ENCODE data around the gene TLR9. TPM values are rescaled to one million over a fixed set of nuclear protein-coding genes. Genes with fewer than 3 reads are reported as not detected.

Gene TLR9
- total RNA-seq, 6 experiments from 2014 or later, result not detected

DNA sequence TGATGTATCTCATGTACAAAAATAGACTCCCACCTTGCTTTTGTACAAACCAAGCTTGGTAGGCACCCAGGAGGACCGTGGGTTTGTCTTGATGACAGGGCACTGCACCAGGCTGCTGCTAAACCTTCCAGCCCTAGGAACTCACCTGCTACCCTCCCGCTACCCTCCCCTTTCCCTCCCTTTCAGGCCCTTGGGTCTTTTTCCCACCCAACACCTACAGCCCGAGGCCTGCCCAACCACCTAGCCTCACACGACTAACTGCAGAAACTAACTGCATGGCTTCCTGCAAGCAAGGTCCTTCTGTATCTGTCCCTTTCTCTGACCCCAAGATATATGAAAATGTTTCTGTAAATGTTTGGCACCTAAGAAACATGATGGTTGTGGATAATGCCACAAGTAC, 31.2 kb upstream of the TLR9 start:
- no peak overlapping the region for H3K4me3 Mint-ChIP-seq
- H3K27ac Mint-ChIP-seq, result no peak overlapping the region
- peaks cover 8% of the 10 kb centered on the region for H3K4me1 Mint-ChIP-seq (ENCODE audit: low read depth)
- H3K27me3 Mint-ChIP-seq (ENCODE audit: insufficient read depth), result peaks cover 2% of the 10 kb centered on the region; the same call in 1 of the 2 replicates
- no peaks in the 10 kb centered on the region for H3K9me3 Mint-ChIP-seq
- DNase-seq, result no peak
- TF ChIP-seq, protein P1, sequence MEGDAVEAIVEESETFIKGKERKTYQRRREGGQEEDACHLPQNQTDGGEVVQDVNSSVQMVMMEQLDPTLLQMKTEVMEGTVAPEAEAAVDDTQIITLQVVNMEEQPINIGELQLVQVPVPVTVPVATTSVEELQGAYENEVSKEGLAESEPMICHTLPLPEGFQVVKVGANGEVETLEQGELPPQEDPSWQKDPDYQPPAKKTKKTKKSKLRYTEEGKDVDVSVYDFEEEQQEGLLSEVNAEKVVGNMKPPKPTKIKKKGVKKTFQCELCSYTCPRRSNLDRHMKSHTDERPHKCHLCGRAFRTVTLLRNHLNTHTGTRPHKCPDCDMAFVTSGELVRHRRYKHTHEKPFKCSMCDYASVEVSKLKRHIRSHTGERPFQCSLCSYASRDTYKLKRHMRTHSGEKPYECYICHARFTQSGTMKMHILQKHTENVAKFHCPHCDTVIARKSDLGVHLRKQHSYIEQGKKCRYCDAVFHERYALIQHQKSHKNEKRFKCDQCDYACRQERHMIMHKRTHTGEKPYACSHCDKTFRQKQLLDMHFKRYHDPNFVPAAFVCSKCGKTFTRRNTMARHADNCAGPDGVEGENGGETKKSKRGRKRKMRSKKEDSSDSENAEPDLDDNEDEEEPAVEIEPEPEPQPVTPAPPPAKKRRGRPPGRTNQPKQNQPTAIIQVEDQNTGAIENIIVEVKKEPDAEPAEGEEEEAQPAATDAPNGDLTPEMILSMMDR (IDR thresholded peaks at IDR 0.05), result no peak
- peaks cover 36% of the 10 kb centered on the region for H3K36me3 Mint-ChIP-seq (ENCODE audit: low read depth)

DNA sequence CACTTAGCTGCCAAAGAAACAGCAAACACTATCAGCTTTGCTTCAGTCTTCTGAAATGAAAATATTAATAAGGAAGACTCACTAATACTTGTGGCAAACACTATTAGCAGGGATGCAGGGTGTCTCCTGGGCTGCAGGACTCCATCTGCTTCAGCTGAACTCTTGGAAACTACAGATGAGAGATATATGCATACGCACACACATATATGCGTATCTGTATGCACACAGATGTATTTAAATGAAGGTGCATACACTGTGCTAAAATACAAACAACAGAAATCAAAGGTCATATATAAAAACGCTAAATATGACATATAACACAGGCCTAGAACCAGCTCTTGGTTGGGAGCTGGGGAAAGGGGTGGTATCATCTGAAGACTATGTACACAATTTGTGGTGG, 30.7 kb upstream of the TLR9 start:
- no peak for DNase-seq
- Mint-ChIP-seq H3K27ac (no peak overlapping the region), H3K27me3 (ENCODE audit: insufficient read depth) (peaks cover 2% of the 10 kb centered on the region; the same call in 1 of the 2 replicates), H3K9me3 (no peaks in the 10 kb centered on the region), H3K4me1 (ENCODE audit: low read depth) (peaks cover 8% of the 10 kb centered on the region), H3K4me3 (no peak overlapping the region), H3K36me3 (ENCODE audit: low read depth) (peaks cover 35% of the 10 kb centered on the region)
- TF ChIP-seq, protein P1 (IDR thresholded peaks at IDR 0.05), result no peak

DNA sequence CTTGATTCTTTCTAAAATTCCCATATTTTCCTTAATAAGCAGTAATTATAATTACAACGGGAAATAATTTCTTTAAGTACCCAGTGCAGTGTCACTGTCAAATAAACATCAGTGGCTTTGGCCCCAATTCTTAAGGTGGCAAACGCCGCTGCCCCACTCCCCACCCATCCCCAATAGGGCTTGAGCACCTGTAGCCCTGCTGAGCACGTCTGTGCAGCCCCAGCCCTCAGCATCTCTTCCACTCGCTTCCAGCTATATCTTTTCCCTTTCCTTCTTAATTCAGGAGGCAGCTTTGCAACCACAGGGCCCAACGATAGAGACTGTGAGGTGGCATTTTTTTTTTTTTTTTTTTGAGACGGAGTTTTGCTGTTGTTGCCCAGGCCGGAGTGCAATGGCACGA, 29.2 kb upstream of the TLR9 start:
- Mint-ChIP-seq H3K36me3 (ENCODE audit: low read depth) (peaks cover 27% of the 10 kb centered on the region), H3K4me3 (no peak overlapping the region)

DNA sequence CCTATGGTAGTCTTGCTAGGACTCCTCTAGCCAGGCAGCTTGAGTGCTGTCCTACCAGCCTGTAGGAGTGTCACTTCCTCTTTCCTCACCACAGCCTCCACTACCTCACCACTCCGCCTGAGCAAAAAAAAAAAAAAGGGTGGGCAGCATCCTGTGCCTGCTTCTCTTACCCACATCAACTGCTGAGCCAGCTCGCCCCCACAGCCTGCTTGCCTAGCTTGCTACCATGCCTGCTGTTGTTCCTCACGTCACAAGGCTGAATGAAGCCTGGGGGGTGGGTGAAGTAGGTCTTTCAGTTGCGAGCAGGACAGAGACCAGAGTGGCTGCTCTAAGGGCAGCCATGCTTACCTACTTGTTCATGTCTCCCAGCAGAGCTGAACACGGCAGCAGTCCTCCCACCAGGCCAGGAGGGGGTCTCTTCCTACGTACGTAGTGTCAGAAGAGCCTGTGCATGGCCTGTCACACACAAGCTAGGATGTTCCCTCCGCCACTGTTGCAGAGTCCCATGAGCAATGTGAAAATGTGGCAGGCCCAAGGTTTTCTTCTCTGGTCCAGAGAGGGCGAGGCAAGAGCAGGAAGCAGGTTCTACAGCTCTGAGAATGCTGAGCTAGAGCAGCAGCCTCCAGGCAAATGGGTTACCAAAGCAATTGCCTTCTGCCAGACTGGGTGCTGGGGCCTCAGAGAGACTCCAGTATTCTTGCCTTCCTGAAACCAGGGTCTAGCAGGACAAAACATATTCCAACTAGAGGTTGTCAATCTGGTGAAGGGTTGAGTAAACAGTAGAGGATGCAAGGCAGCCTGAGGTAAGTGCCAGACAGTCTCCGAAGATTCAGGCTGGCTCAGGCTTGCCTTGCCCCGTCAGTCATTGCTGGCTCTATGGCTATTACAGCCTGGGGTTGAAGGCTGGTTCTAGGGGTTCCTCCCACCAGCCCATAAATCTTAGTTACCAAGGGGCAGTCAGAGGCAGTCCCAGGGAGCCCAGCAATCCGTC, 28.2 kb upstream of the TLR9 start:
- no peaks in the 10 kb centered on the region for H3K9me3 Mint-ChIP-seq
- peak overlapping the region; percentile 42 for H3K27ac Mint-ChIP-seq
- no peaks in the 10 kb centered on the region for H3K4me1 Mint-ChIP-seq (ENCODE audit: low read depth)
- H3K4me3 Mint-ChIP-seq, result no peak overlapping the region
- TF ChIP-seq, protein P1 (IDR thresholded peaks at IDR 0.05), result no peak
- peaks cover 19% of the 10 kb centered on the region for H3K36me3 Mint-ChIP-seq (ENCODE audit: low read depth)
- no peak for DNase-seq
- H3K27me3 Mint-ChIP-seq (ENCODE audit: insufficient read depth), result peaks cover 6% of the 10 kb centered on the region; the same call in 1 of the 2 replicates

More for the DNA sequence above, 29.2 kb upstream of the TLR9 start:
- no peaks in the 10 kb centered on the region for H3K9me3 Mint-ChIP-seq
- peaks cover 4% of the 10 kb centered on the region; the same call in 1 of the 2 replicates for H3K27me3 Mint-ChIP-seq (ENCODE audit: insufficient read depth)
- no peak for DNase-seq
- TF ChIP-seq, protein P1 (IDR thresholded peaks at IDR 0.05), result no peak
- H3K27ac Mint-ChIP-seq, result no peak overlapping the region
- peaks cover 7% of the 10 kb centered on the region for H3K4me1 Mint-ChIP-seq (ENCODE audit: low read depth)

DNA sequence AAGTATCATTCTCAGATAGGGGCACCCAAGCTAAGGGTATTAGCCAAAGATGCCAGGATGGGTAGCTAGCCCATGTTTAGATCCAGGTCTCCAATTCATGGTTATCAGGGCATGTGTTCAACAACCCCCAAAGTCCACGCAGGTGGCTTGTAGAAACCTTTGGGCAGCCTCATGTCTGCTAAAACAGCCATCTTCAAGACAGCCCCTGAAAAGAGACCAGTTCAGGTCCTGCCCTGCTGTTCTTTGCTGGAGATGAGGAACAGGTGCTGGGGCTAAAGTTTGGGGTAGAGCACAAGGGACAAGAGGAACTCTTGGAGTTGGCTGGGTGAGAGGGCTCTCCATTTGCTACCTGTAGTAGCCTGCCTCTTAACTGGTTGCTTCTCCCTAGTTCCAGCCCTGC, 24.7 kb upstream of the TLR9 start:
- H3K36me3 Mint-ChIP-seq (ENCODE audit: low read depth), result peaks cover 16% of the 10 kb centered on the region; the same call in 1 of the 2 replicates
- H3K27me3 Mint-ChIP-seq (ENCODE audit: insufficient read depth), result peaks cover 7% of the 10 kb centered on the region
- peaks cover 18% of the 10 kb centered on the region for H3K4me1 Mint-ChIP-seq (ENCODE audit: low read depth)
- TF ChIP-seq, protein P1 (IDR thresholded peaks at IDR 0.05), result no peak
- no peak overlapping the region for H3K4me3 Mint-ChIP-seq
- 0 out of 2 replicates have a peak overlapping the region, but pooled peaks have one; percentile 8 for H3K27ac Mint-ChIP-seq
- H3K9me3 Mint-ChIP-seq, result no peaks in the 10 kb centered on the region
- DNase-seq, result no peak

Data from HFFc6 (cell line).